IMR-90 (cell line): Measurements from ENCODE around the gene SIRPB1. TPM values are rescaled to one million over a fixed set of nuclear protein-coding genes. Genes with fewer than 3 reads are reported as not detected.

Experiments used
- ATAC-seq: fragments of 200-7000 bp; cut with Tn5 transposase; 2 replicates; pipeline ENCODE4 v1.9.1; 2020; ENCODE audit warnings: low read depth, mild to moderate bottlenecking, moderate library complexity
- BruUV-seq: library from RNA; stranded (reverse); fragments of 400-500 nt; replicated peaks from 2 replicates; lab custom pipeline; 2021; lab: Mats Ljungman, UMichigan
- CTCF ChIA-PET: fragments of 300-600 bp; formaldehyde crosslinking; extraction: SDS; loops from one replicate; lab custom pipeline; 2021; ENCODE audit warnings: antibody characterized with exemption; lab: Yijun Ruan, JAX
- POLR2A ChIA-PET: fragments of 300-600 bp; sonication (Branson Sonifier 250); formaldehyde crosslinking; loops from one replicate; lab custom pipeline; 2022; ENCODE audit warnings: antibody characterized with exemption; ENCODE audit not compliant: unreplicated experiment; lab: Charles Lee
- DNase-seq: peaks from one replicate; pipeline ENCODE4 v3.0.0; 2013
- H2AFZ ChIP-seq: replicated peaks from 2 replicates; pipeline ENCODE3; 2013; ENCODE audit warnings: low read length, mild to moderate bottlenecking; ENCODE audit not compliant: poor library complexity
- H2AK5ac ChIP-seq: 2 replicates; pipeline ENCODE4 v1.6.1; 2013; ENCODE audit warnings: low read depth, low read length, inconsistent platforms
- H2AK9ac ChIP-seq: replicated peaks from 2 replicates; pipeline ENCODE3; 2013; ENCODE audit warnings: mild to moderate bottlenecking, low read depth, low read length, moderate library complexity; ENCODE audit not compliant: poor library complexity
- H2BK120ac ChIP-seq: 2 replicates; pipeline ENCODE4 v1.6.1; 2013; ENCODE audit warnings: low read depth, low read length, inconsistent platforms
- H2BK15ac ChIP-seq: 3 replicates; pipeline ENCODE4 v1.6.1; 2013; ENCODE audit warnings: low read depth, low read length, inconsistent platforms
- H2BK20ac ChIP-seq: 2 replicates; pipeline ENCODE4 v1.6.1; 2013; ENCODE audit warnings: low read depth, mild to moderate bottlenecking, inconsistent platforms, low read length, moderate library complexity
- H2BK5ac ChIP-seq: 2 replicates; pipeline ENCODE4 v1.6.1; 2013; ENCODE audit warnings: mild to moderate bottlenecking, low read depth, low read length, inconsistent platforms; ENCODE audit not compliant: poor library complexity, severe bottlenecking
- H3K14ac ChIP-seq: replicated peaks from 2 replicates; pipeline ENCODE4 v1.6.1; 2013; ENCODE audit warnings: low read depth, low read length, inconsistent platforms
- H3K18ac ChIP-seq: 2 replicates; pipeline ENCODE4 v1.6.1; 2013; ENCODE audit warnings: low read depth, low read length, control low read depth
- H3K23ac ChIP-seq: 2 replicates; pipeline ENCODE4 v1.6.1; 2013; ENCODE audit warnings: low read depth, low read length, inconsistent platforms
- H3K27ac ChIP-seq: 2 replicates; pipeline ENCODE4 v1.5.1; 2013; ENCODE audit warnings: mild to moderate bottlenecking, control low read depth, low read length; ENCODE audit not compliant: insufficient read depth
- H3K27me3 ChIP-seq: 2 replicates; pipeline ENCODE4 v1.6.1; 2013; ENCODE audit warnings: low read length; ENCODE audit not compliant: control insufficient read depth, insufficient read depth
- H3K36me3 ChIP-seq: 2 replicates; pipeline ENCODE4 v1.6.1; 2013; ENCODE audit warnings: low read length, mixed read lengths; ENCODE audit not compliant: control insufficient read depth, insufficient read depth
- H3K4ac ChIP-seq: 2 replicates; pipeline ENCODE4 v1.6.1; 2013; ENCODE audit warnings: low read depth, low read length, inconsistent platforms
- H3K4me1 ChIP-seq: 2 replicates; pipeline ENCODE4 v1.6.1; 2013; ENCODE audit warnings: low read length, mixed read lengths; ENCODE audit not compliant: control insufficient read depth, insufficient read depth
- H3K4me2 ChIP-seq: 2 replicates; pipeline ENCODE4 v1.6.1; 2013; ENCODE audit warnings: low read depth, mild to moderate bottlenecking, control low read depth, low read length, moderate library complexity
- H3K4me3 ChIP-seq: 2 replicates; pipeline ENCODE4 v1.5.1; 2013; ENCODE audit warnings: low read depth, mild to moderate bottlenecking, control low read depth, low read length, moderate library complexity; ENCODE audit not compliant: insufficient read depth
- H3K56ac ChIP-seq: 2 replicates; pipeline ENCODE4 v1.6.1; 2013; ENCODE audit warnings: low read length, inconsistent platforms; ENCODE audit not compliant: insufficient read depth; ENCODE audit errors: extremely low read depth
- H3K79me1 ChIP-seq, 2 experiments: 2 replicates each; pipeline ENCODE4 v1.6.1; 2013; ENCODE audit warnings: low read length in 2 of 2, inconsistent platforms in 1 of 2, low read depth in 1 of 2
- H3K9ac ChIP-seq: 2 replicates; pipeline ENCODE4 v1.6.1; 2013; ENCODE audit warnings: low read depth, low read length, control low read depth
- H3K9me1 ChIP-seq: 2 replicates; pipeline ENCODE4 v1.6.1; 2013; ENCODE audit warnings: low read length, inconsistent platforms; ENCODE audit not compliant: insufficient read depth
- H3K9me3 ChIP-seq: 2 replicates; pipeline ENCODE4 v1.6.1; 2013; ENCODE audit warnings: low read length; ENCODE audit not compliant: control insufficient read depth, insufficient read depth
- H4K20me1 ChIP-seq: 2 replicates; pipeline ENCODE4 v1.6.1; 2013; ENCODE audit warnings: low read length, inconsistent platforms; ENCODE audit not compliant: insufficient read depth
- H4K5ac ChIP-seq: 2 replicates; pipeline ENCODE4 v1.6.1; 2013; ENCODE audit warnings: mild to moderate bottlenecking, low read depth, low read length, control low read depth
- H4K8ac ChIP-seq, 2 experiments: 2 replicates each; pipeline ENCODE4 v1.6.1; 2013; ENCODE audit warnings: low read depth in 2 of 2, low read length in 2 of 2, control low read depth in 1 of 2, inconsistent platforms in 1 of 2
- H4K91ac ChIP-seq: 2 replicates; pipeline ENCODE4 v1.6.1; 2013; ENCODE audit warnings: low read depth, low read length, inconsistent platforms; ENCODE audit not compliant: insufficient read depth
- MAZ ChIP-seq: IDR thresholded peaks from 2 replicates; pipeline ENCODE4 v1.6.1; 2012; ENCODE audit warnings: low read depth, mild to moderate bottlenecking, low read length, improper control_type of control experiment, moderate library complexity, borderline replicate concordance
- POLR2A ChIP-seq: IDR thresholded peaks from 2 replicates; pipeline ENCODE4 v1.6.1; 2012; ENCODE audit warnings: mild to moderate bottlenecking, low read depth, low read length
- USF2 ChIP-seq: fragments of 150-350 bp; IDR thresholded peaks from 2 replicates; pipeline ENCODE4 v1.6.1; 2017; ENCODE audit warnings: mild to moderate bottlenecking, antibody characterized with exemption, low read length, low read depth
- WGBS, 2 experiments: methylation state at CpG; one replicate each; pipeline versions ENCODE4 v1.1.5 to v1.1.7; 2013; ENCODE audit warnings: missing lambda C conversion rate in 2 of 2; ENCODE audit not compliant: insufficient read length in 1 of 2; ENCODE audit errors: extremely low coverage in 2 of 2; 5-methylcytosine and 5-hydroxymethylcytosine counted together
- dilution Hi-C: fragments of 300-500 bp; cut with HindIII; formaldehyde crosslinking; loops from one replicate; pipeline ENCODE4 v1.14.3; 2018; ENCODE audit warnings: low sequenced_read_pairs; ENCODE audit not compliant: unreplicated experiment
- in situ Hi-C: fragments of 300-500 bp; cut with MboI; formaldehyde crosslinking; loops from 3 replicates; pipeline ENCODE4 v1.14.3; 2019; ENCODE audit warnings: low sequenced_read_pairs, inconsistent platforms, mixed read lengths
- intact Hi-C: fragments of 100-400 bp; cut with micrococcal nuclease; formaldehyde crosslinking; loops from 2 replicates; pipeline ENCODE4 v1.10.0; 2022
- polyA plus RNA-seq, 3 experiments: library from polyadenylated mRNA; depleted of rRNA; stranded (reverse); fragments of >200 nt; gene quantifications; 2 replicates each; pipeline ENCODE4 v1.2.3, GENCODE V29; 2012; ENCODE audit warnings: low replicate concordance in 1 of 3
- total RNA-seq: library from RNA; depleted of rRNA; stranded (reverse); fragments of >200 nt; gene quantifications from 2 replicates; pipeline ENCODE4 v1.2.3, GENCODE V29; 2012

SIRPB1 gene
- total and polyA plus RNA-seq, 2 of the 4 experiments (the other 2 are of a cell fraction), result 0.90 to 1.6 TPM

DNA sequence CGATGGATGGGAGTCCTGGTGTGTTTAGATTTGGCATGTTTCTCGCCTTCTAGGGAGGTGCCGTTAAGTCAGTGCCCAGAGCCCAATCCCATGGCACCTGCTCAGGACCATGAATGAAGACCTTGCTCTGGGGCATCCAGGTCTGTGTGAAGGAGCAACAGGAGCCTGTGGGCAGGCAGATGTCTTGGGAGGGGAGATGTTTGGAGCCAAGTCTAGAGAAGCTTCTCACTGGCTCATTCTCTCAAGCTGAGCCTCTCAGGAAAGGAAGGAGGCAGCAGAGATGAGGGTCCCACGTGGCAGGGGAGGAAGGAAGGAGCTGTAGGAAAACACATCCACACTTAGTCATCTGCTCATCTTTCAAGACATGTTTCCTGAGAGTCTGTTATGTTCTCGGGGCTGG is 9.5 kb upstream of the SIRPB1 start:
- ATAC-seq (no peak), DNase-seq (no peak)
- Histone ChIP-seq H3K4me1 (no peaks in the 10 kb centered on the region), H4K20me1 (no peaks in the 10 kb centered on the region), H3K56ac (no peak overlapping the region), H3K27ac (no peak overlapping the region), H2BK5ac (no peak overlapping the region), H4K5ac (no peak overlapping the region), H2BK20ac (no peak overlapping the region), H3K27me3 (peaks cover 4% of the 10 kb centered on the region), H3K4ac (no peak overlapping the region), H3K9me3 (no peaks in the 10 kb centered on the region), H2AK9ac (no peak overlapping the region), H3K4me2 (no peak overlapping the region), H3K36me3 (no peaks in the 10 kb centered on the region), H3K9ac (no peak overlapping the region), H3K79me1 (no peaks in the 10 kb centered on the region), H4K8ac (no peak overlapping the region), H2BK120ac (no peak overlapping the region), H2BK15ac (no peak overlapping the region), H3K23ac (no peak overlapping the region), H3K9me1 (no peaks in the 10 kb centered on the region), H4K91ac (no peak overlapping the region), H3K18ac (no peak overlapping the region), H3K4me3 (no peak overlapping the region), H2AFZ (no peak overlapping the region), H3K14ac (no peak overlapping the region), H2AK5ac (no peak overlapping the region)
- no peak for TF ChIP-seq MAZ
- no peak for TF ChIP-seq POLR2A
- TF ChIP-seq USF2, result no peak
- intact Hi-C loops, result no loop called here
- WGBS, 2 experiments, result 50% methylated on average over 3 of the region's 5 CpGs; no CpG with 5 or more reads in 1 of the 2 experiments
- ChIA-PET CTCF (no interaction called here), POLR2A (no interaction called here)
- no TSS peak for BruUV-seq
- dilution Hi-C loops, result no loop called here
- in situ Hi-C loops, result no loop called here
